Right hindlimb (tissue), 1 donor: Measurements from ENCODE around the gene HS6ST3.
A peak's percentile ranks its signal among the peaks of the same experiment; 100 is the strongest.

Source experiments
- DNase-seq: peaks from one replicate; pipeline ENCODE4 v3.0.0-alpha.2; 2018

HS6ST3 gene

DNA sequence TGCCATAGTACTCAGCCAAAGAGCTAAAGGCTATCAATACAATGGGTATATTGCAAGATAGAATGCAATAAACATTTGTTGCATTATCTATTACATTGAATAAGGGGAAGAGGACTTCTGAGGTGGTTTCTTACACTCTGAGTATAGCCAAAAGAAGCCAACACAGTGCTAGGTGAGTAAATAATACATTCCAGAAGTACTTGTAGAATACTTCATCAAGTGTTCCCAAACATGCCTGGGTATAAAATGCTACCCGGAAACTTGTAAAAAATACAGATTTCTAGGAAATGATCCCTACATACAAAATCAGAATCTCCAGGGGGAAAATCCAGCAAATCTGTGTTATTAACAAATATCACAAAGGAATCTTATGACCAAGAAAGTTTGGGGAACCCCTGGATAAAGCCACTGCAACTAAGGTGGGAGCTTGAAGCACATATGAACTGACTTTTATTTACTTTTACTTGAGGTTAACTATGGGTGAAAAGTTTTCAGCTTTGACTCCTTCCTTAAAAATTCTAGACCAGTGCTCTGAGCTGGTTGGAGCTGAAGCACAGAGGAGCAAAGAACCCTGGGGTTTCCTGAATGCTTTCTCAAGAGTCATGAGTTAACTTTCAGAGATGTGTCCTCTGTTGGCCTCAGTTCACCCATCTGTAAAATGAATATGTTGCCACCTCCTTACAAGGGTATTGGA is 768.4 kb downstream of the HS6ST3 start:
- DNase-seq = no peak

DNA sequence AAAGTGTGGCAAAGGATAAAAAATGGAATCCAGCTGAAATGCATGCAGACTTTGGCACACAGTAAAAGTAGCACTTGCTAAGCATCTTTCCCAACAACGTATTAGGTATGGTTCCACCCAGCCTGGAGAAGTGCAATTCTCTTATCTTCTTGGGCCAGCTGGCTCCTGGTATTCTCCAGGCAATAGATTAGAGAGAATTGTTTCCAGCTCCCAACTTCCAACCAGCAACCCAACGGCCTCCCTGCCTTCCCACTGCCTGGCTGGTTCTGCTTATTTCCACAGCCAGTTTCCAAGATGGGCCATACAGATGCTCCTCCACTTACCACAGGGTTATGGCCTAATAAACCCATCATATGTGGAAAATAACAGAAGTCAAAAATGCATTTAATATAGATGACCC is 771.0 kb downstream of the HS6ST3 start:
- peak; percentile 82 for DNase-seq

DNA sequence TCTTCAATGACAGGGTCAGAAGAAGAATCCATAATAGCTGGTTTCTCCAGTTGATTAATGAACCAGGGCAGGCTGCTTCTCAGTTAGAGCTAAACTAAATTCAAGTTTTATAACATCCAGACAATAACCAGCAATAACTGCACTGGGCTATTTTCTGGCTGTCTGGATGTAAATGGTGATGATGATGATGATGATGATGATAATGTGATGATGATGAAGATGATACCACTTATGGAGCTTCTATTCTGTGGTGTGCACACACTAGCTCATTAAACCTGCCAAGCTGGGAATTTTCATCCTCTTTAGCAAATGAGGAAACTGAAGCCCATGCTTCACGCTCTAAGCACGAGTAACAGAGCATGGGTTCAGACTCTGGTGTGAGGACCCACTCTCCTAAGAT is 772.2 kb downstream of the HS6ST3 start:
- DNase-seq = no peak

DNA sequence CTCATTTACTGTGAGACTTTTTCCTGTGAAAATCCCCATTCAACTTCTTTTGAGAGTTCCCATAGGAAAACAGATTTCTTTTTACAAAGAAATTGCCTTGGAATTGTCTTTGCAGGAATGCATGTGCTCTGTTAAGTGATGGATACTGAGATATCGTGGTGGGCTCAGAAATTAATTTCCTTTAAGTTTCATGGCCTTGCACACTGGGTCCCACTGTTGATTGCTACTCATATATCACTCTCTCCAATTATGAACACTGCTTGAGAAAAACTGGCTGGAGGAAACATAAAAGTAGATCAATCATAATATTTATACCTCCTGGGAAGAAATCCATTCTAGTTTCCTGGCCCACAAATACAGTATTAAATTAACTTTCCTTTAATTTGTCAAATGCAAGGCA is 773.1 kb downstream of the HS6ST3 start:
- DNase-seq = no peak

DNA sequence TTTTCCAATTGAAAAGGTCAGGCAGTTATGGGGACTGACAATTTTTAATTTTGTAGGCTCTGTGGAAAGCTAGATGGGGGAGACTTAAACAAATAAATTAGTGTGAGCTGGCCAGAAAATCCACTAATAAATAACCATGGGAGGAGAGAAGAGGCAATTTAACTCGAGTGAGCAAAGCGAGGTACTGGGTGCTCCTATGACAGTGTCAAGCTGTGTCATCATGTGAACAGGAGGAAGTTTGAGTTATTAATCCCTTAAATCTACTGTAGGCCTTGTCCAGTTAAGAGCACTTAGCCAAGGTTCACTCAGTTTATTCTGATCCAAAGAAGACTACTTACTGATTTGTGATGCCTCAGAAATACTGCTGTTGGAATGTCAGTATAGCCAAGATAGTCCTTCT is 781.6 kb downstream of the HS6ST3 start:
- DNase-seq = no peak

DNA sequence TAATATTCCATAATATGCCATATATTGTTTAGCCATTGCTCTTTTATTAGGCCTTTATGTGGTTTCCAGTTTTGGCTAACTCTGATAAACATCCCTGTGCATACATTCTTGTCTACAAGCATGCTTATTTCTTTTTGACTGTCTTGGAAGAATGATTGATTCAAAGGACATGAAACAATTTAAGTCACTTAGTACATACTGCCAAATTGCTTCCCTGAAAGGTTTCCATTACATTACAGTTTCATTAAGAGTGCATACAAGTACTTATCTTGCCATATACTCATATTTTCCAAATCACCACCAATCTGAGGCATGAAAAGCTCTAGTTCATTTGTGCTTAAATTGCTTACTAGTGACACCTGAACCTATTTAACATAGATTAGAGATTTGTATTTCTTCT is 790.5 kb downstream of the HS6ST3 start:
- DNase-seq = no peak
